GM21528 (cell line): ENCODE measurements around the gene XPO4.
A peak's percentile ranks its signal among the peaks of the same experiment; 100 is the strongest.
"Not testable (repeated sequence)": the region's sequence is repeated elsewhere in the genome, so short reads cannot be mapped to it uniquely, and the experiment has no call there.

Experiments used
- ATAC-seq: cut with Tn5 transposase; IDR thresholded peaks from one replicate; pipeline ENCODE4 v1.9.1; 2021; ENCODE audit warnings: mild to moderate bottlenecking, moderate library complexity; ENCODE audit not compliant: unreplicated experiment, low FRiP score

The XPO4 gene

DNA sequence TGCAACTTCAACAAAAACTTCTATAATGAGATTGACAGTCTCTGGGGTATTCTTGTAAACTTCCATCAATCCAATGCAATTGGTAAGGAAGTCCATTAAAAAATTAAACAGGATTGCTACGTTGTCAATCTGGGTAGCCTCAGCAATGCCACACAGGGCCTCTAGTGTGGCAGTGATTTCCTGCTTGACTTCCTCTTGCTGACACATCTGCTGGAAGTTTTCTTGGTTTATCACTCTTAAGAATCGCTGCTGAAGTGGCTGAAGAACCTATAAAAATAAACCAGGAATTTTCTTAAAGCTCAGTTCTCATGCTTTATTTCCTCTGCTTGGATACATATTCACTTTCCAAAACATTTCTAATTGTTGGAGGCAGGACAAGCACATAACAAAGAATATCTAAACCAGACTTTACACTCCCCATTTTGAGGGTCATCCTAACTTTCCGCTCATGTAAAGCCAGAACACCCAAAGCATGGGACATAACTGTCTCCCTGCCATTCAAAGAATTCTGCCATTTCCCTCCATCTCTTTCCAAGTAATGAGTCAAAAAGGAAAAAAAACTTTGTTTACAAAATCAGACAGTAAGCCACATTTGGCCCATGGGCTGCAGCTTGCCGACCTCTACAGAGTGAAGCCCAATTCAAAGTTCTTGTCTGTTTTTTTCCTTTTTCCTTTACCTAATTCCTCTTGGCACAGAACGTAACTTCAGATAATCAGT lies 105.6 kb downstream of the XPO4 start:
- ATAC-seq, result no peak

DNA sequence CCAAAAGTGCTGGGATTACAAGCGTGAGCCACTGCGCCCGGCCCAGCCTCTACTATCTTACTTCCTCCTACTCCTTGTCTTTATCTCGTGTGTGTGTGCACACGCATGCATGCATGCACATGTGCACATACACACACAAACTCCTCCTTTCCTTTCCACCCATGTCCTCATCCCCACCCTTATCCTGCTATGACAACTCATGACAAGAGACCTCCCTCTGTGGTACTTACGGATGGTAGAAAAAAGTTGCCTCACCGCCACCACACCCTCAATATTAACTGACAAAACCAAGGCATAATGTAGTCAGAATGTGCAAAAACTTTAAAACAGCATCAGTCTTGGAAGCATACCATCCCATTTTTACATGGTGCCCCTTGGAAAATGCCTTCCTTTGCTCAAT lies 112.9 kb downstream of the XPO4 start:
- ATAC-seq, result no peak

DNA sequence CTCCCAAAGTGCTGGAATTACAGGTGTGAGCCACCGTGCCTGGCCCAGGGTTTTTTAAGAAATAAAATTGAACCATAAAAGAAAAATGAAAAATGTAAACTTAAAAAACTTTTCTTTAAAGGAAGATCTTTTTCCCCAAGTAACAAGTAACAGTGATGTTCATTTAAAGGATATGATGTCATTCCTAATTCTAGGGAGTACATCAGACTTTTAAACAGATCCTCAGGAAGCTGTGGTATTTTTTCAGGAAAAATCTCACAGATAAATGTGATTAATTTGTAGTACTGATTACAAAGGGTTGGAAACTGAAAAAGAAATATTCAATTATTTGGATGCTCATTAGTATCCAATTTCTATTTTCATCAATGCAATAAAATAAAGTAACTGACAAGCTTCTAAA lies 114.2 kb downstream of the XPO4 start:
- no peak for ATAC-seq

DNA sequence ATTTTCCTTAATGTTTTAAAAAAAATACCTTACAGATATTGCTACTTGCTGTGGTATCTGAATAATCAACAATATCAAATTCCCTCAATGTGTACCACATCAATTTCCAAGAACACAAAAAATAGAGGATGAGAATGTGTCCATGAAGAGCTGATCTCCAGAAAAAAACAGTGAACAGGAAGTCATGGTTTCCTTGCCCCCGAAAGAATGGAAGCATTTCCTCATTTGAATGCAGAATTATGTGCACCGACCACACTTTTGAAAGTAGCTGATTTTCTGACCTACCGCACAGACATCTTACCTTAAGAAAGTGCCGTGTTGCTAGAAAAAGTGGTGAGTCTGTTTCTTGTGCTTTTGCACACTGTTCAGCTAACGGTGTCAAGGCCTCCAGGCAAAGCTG lies 115.4 kb downstream of the XPO4 start:
- ATAC-seq, result no peak

DNA sequence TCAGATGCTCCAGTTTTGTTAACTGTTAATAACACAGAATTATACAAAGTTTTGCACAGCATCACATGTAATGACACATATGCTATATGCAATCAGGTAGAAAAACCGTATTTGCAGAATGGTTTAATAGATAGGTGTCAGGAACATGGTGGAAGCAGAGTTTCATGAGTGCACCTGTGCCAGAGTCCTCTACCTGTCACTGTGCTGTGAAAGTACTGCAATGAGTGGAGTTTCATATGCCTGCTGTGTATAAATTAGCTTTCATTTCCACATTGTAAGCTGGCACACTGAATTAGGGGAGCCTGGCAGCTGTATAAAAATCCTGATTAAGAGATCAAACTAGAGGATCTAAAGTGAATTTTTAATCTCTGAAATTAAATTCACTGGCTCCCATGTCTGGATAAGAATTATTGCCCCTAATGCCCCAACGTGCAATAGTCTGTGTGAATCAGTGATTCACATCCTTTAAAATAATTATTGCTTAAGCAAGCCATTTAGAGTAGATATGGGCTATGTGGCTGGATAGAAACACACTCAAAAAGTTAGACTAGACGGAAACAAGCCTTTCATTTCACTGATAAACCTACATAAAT lies 120.3 kb downstream of the XPO4 start:
- ATAC-seq, result peak; percentile 78

DNA sequence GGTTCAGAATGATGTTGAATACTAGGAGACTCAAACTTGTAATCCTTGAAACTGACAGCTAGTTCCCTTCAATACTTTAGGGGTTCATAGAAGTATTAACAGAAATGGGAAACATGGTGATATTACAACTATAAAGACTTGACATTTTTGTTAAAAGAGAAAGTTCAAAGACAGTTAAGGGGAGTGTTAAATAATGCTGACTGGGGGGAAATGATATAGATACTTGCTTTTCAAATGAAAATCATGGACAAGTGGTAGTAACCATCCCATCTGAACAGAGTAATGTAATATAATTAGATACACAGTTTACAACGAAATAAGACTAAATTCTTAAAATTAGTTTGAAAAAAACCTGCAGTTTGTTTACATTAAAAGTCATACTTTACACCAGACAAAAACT lies 122.2 kb downstream of the XPO4 start:
- ATAC-seq, result no peak

DNA sequence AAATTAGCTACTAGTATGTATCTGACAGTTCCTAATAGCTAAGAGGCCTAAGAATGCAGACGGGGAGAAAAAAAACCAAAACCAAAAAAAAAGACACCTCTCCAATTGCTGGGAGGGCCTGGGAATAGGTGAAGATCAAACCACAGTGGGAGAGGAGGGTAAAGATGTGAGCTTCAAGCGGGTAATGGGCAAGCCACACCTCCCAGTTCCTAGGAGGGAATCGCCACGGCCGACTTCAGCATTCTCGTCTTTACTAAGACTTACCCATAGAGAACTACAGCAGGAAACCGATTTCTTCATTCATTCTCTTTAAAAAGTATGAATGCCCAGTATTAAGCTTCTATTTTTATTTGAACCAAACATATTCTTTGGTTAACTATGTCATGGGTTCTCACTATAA lies 123.1 kb downstream of the XPO4 start:
- no peak for ATAC-seq

DNA sequence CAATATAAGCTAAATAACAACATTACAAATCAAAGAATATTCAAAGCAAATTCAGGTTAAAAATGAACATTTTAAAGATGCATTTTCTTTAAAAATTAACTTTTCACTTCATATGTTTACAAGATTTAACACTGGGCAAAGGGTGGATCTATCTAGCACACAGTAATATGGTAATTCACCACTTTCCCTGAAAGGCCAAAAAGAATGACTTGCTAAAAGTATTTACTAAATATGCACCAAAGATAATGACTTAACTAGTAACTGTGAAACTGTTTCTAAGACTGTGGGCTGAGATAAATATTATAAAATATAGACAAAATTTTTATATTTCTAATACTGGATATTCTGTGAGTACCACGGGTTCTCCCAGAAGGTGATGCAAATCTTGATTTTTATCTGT lies 124.2 kb downstream of the XPO4 start:
- no peak for ATAC-seq

DNA sequence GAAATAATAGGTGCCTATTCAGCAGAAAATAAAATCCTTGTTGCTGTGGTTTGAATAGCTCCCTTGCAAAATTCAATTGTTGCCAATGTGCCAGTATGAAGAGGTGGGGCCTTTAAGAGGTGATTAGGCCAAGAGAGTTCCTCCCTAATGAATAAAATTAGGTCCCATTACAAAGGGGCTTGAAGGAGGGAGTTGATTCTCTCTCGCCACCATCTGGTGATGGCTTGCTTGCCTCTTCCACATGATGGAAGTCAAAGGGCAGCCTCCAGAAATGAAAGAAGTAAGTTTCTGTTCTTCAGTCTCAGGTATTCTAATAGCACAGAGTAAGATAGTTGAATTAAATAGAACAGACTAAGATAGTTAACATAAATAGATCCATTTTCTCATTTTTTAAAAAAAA lies 125.8 kb downstream of the XPO4 start:
- no peak for ATAC-seq

DNA sequence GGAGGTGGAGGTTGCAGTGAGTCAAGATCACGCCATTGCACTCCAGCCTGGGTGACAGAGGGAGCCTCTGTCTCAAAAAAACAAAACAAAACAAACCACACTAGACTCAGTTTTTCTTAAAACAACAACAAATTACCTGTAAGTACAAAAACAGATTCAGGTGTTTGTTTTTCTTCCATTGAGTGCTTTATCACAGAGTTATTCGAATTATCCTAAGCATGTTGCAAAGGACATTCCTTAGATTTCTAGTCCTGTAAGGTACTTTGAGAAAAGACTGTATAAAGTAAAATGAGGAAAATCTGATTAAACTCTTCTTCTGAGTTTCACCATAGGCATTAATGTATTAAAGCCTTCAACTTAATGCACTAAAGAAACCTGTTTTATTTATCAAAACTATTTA lies 126.6 kb downstream of the XPO4 start:
- ATAC-seq, result no peak

DNA sequence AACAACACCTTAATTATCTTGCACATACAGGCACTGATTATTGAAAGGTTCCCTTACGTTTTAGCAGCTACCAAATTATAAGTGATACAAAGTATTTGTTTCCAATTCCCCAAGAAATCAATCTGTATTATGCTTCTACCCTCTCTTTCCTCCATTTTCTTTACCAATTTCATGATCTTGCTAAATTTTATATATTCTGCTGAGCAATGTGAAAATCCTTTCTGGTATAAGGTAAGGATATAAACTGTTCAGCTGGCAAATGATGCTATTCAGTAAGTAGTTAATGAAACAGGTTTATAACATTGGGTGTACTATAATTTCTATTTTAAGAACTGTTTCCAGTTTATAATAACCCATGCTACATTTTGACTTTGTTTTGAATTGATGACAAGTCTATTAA lies 127.8 kb downstream of the XPO4 start:
- no peak for ATAC-seq

DNA sequence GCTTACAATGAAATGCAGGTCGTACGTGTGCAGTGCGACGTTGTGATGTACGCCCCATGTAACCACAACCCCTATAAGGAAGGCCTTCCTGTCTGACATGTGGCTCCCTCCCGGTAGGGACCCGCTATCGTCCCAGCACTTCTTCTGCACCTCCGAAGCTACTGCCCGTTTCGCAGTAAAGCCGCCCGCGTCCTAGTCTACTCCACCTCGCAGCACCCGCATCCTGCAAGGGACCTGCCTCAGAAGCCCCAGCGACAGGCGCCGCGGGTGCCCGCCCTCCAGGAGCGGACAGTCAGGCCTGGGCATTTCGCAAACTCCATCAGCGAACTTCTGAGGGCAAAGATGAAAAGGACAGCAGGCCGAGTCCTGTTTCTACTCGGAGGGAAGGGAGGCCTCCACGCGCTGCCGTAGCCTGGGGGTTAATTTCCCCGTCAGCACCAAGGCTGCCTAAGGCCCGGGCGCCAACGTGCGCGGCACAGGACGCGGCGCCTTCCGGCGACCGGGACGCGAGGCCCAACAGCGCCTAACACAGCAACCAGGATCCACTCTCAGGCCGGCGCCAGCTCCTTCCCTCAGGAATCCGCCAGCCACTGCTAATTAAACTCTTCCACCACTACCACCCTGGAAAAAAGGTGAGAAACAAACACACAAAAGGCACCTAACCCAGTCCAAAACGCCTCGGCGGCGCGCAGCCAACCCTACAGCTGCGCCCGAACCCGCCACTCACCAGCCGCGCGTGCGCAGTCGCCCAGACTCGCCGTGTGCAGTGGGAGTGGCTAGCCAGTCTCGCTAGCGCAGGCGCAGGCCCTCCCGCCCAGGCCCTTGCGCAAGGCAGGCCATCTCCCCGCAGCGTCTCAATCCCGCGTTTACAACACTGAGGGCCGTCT lies 129.1 kb downstream of the XPO4 start, which contains the start of gene EEF1AKMT1:
TSS of gene EEF1AKMT1 (minus strand) at position 768 of the 887 bp plus-strand sequence. CDS start 16,363 bp downstream, outside the sequence.
- peak; percentile 84 for ATAC-seq

DNA sequence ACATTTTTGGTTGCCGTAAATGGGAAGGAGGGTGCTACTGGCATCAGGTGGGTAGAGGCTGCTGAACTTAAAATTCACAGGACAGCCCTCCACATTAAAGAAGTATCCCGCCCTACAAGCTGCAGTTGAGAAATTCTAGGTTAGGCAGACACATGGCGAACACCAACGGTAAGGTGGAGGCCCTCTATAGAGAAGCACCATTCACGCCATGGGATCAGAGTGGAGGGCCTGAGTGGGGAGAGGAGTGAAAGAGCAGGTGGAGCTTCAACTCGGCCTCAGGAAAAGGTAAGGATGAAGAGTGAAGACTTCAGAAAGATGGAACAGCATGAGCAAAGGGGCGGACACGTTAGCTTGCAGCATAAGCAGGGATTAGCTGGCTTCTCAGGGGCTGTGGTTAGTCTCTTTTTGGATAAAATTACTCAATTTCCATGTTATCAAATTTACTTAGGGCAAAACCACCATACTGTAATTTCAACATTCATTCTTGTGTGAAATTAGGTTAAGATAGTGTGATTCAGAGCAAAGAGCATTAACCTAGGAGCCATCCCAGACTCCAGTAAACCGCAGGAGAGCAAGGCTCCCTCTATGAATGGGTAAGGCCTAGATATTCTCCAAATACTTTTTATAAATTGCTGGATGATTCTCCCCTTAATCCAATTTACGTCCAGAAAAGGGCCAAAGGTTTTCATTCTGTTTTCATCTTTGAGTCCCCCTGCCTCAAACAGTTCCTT lies 130.0 kb downstream of the XPO4 start:
- no peak for ATAC-seq

DNA sequence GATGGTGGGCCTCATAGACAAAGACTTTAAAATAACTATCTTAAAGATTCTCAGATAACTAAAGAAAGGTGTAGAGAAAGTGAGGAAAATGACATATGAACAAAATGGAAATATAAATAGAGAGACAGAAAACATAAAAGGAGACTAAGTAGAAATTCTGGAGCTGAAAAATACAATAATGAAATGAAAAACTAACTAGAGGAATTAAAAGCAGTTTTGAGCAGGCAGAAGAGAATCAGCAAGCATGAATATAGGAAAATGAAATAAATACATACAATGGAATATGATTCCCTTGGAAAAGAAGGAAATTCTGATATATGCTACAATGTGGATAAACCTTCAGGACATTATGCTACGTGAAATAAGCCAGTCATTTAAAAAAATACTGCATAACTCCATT lies 132.7 kb downstream of the XPO4 start:
- ATAC-seq, result no peak

DNA sequence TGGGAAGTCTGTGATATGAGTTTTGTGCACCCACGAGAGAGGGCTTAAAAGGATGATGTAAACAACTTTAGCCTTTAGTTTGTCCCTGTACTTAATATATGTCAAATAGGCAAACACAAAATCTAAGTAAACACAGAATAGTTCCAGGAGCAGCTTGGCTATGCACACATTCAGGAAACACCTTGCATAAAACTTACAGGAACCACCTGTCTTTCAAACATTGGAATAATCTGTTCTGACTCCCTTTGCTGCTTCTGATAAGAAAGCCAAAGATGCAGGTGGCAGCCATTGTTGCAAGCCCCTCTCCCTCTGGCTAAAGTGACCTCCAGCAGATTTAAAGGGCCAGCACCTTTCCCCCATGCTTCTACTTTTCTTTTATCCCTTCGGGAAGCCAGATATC lies 133.5 kb downstream of the XPO4 start:
- no peak for ATAC-seq

DNA sequence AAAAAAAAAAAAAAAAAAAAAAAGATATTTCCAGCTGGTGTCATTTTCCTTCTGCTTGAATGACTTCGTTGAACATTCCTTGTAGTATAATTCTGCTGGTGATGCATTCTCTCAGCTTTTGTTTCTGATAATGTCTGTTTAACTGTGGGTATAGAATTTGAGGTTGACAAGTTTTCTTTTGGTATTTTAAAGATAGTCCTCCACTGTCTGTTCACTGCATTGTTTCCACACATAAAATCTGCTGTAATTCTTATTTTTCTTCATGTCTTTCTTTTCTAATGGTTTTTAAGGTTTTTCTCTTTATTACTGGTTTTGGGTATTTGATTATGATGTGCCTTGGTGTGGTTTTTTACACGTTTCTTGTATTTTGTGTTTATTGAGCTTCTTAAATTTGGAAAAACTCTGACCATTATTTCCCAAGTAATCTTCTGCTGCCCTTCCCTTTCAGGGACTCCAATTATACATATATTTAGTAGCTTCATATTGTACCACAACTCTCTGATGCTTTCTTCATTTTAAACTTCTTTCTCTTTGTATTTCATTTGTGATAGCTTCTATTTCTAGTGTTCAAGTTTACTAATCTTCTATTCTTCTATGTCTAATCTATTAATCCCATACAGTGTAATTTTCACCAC lies 135.1 kb downstream of the XPO4 start:
- no peak for ATAC-seq

DNA sequence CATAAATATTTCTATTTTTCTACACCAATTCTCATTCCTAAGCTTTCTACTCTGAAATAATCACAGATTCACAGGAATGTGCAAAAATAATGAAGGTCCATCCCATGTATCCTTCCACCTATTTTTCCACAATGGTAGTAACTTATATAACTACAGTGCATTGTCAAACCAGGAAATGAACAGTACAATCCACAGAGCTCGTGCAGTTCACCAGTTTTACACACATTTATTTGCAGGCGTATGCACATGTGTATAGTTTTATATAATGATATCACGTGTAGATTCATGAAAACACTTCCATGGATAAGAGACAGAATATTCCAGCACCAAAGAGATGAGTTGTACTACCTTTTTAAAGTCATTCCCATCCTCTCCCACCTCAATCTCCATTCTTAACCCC lies 141.7 kb downstream of the XPO4 start:
- ATAC-seq, result no peak

DNA sequence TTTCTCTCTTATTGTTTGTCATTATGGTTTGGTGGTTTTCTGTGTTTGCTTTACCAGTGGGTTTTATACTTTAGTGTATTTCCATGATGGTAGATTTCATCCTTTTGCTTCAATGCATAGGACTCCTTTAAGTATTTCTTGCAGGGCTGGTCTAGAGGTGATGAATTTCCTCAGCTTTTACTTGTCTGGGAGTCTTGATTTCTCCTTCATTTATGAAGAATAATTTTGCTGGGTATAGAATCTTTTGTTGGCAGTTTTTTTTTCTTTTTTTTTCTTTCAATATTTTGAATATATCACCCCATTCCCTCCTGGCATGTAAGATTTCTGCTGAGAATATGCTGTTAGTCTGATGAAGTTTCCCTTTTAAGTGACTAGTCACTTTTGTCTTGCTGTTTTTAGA lies 148.5 kb downstream of the XPO4 start:
- no peak for ATAC-seq

DNA sequence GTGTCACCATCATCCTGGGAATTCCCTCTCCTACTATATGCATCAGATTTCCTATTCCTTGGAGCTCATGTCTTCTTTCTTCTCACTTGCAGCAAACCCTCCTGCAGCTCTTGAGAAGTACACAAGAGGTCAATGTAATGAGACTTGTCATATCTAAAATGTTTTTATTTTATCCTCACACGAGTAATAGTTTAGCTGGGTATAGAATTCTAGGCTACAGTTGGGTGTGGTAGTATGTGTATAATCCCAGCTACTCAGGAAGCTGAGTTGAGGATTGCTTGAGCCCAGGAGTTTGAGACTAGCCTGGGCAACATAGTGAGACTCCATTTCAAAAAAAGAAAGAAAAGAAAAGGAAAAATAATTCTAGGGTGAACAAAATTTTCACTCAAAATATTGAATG lies 153.2 kb downstream of the XPO4 start:
- no peak for ATAC-seq

DNA sequence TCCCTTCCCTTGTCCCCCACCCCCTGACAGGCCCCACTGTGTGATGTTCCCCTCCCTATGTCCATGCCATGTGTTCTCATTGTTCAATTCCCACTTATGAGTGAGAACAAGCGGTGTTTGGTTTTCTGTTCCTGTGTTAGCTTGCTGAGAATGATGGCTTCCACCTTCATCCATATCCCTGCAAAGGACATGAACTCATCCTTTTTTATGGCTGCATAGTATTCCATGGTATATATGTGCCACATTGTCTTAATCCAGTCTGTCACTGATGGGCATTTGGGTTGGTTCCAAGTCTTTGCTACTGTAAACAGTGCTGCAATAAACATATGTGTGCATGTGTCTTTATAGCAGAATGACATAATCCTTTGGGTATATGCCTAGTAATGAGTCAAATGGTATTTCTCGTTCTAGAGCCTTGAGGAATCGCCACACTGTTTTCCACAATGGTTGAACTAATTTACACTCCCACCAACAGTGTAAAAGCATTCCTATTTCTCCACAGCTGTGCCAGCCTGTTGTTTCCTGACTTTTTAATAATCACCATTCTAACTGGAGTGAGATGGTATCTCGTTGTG lies 158.6 kb downstream of the XPO4 start:
- not testable (repeated sequence) for ATAC-seq
